ENCODE measurements around the gene TEX48.

GRCh38 chr9:114719290-114719689 lies 37.3 kb upstream of the TEX48 start:
- TF ChIP-seq CTCF (IDR thresholded peaks at IDR 0.05) (no peak), POLR2A (IDR thresholded peaks at IDR 0.05) (no peak), POLR2AphosphoS5 (IDR thresholded peaks at IDR 0.05) (no peak)
